Hindlimb muscle (tissue), 1 donor: ENCODE measurements around the gene RAPGEF6. TPM values are rescaled to one million over a fixed set of nuclear protein-coding genes. Genes with fewer than 3 reads are reported as not detected.
"Not testable (repeated sequence)": the region's sequence is repeated elsewhere in the genome, so short reads cannot be mapped to it uniquely, and the experiment has no call there.

Experiments
- DNase-seq: peaks from one replicate; pipeline ENCODE4 v3.0.0-alpha.2; 2013
- polyA plus RNA-seq: library from polyadenylated mRNA; unstranded; fragments of 120-200 nt; gene quantifications from one replicate; pipeline ENCODE4 v1.2.1, GENCODE V29; 2013; ENCODE audit not compliant: insufficient read length

The RAPGEF6 gene
- polyA plus RNA-seq, result 10.0 TPM

GRCh38 chr5:131634996-131635683, at the start of gene RAPGEF6:
Gene RAPGEF6, minus strand, starts transcription at chr5:131635229. Its CDS starts 199 bp downstream, at chr5:131635030.
- DNase-seq, result peak; percentile 100

DNA sequence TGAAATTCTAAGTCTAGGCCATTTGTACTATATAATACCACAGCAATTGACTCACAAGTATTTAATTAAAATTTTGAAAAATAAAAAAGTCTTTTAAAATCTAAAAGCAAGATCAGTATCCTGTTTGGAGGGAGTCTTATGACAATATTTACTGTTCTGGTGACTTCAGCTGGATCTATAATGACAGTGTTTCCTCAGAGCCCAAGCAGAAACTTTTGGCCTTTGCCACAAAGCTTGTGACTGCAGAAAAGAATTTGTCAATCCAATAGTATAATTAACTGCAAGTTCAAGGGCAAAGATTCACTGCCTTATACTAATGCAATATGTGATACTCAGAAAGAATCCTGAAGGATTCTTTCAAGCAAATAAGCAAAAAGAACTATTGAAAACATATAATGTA, 49.6 kb upstream of the RAPGEF6 start:
- DNase-seq, result no peak

DNA sequence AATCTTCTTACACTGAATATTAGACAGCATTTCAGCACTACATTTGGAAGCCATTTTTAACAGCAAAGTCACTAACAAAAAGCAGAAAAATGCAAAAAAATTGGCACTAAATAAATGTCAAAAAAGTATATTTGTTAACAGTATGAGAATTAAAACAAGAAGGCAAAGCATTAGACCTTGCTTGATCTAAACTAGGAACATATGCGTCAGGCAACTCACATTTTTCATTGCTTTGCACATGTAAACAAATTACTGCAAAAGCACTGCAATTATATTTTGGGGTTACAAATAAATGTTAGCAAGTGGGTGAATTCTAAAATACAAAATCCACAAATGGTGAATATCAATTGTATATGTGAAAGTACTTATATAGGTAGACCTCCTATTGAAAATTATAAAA, 49.0 kb upstream of the RAPGEF6 start:
- no peak for DNase-seq

GRCh38 chr5:131682826-131683225, 47.8 kb upstream of the RAPGEF6 start:
- no peak for DNase-seq

GRCh38 chr5:131682175-131682574, 47.1 kb upstream of the RAPGEF6 start:
- no peak for DNase-seq

- no peak for DNase-seq
Measured at GRCh38 chr5:131679911-131680310, 44.9 kb upstream of the RAPGEF6 start.

DNA sequence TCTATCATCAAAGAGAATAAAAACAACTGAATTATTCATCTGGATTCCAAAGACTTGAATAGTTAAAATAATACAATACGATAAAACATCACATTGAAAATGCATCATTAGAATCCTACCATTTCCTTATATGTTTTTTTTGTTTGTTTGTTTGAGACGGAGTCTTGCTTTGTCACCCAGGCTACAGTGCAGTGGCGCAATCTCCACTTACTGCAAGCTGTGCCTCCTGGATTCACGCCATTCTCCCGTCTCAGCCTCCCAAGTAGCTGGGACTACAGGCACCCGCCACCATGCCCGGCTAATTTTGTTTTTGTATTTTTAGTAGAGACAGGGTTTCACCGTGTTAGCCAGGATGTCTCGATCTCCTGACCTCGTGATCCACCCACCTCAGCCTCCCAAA, 43.2 kb upstream of the RAPGEF6 start:
- not testable (repeated sequence) for DNase-seq

DNA sequence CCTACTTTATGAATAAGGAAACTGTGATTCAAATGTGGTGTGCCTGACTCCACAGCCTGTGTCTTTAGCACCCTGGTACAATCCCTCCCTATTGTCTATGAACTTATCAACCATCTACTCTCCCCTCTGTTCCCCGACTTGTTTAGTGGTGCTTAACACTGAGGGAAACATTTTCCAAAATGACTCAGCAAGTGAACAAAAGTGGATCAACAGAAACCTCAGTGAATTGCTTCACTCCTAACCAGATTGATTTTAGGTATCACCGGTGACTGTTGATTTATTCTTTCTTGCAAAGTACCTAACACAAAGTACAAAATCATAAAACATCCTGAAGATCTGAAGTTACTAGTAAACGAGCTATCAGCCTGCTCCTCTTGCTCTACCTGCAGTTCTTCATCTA, 42.1 kb upstream of the RAPGEF6 start:
- no peak for DNase-seq

DNA sequence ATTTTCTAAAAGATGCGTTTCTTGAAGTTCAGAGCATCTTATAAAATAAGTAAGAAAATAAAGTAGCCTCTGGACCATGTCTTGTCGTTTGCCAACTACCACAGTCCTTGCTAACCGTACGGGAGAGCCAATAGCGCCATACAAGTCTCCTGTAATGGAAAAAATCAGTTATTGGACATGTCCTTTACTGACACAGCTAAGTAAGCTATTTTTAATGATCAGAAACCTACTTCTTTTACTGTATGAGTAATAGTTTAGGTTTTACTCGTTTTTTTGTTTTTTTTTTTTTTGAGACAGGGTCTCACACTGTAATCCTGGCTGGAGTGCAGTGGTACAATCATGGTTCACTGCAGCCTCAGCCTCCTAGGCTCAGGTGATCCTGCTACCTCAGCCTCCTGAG, 37.7 kb upstream of the RAPGEF6 start:
- no peak for DNase-seq

DNA sequence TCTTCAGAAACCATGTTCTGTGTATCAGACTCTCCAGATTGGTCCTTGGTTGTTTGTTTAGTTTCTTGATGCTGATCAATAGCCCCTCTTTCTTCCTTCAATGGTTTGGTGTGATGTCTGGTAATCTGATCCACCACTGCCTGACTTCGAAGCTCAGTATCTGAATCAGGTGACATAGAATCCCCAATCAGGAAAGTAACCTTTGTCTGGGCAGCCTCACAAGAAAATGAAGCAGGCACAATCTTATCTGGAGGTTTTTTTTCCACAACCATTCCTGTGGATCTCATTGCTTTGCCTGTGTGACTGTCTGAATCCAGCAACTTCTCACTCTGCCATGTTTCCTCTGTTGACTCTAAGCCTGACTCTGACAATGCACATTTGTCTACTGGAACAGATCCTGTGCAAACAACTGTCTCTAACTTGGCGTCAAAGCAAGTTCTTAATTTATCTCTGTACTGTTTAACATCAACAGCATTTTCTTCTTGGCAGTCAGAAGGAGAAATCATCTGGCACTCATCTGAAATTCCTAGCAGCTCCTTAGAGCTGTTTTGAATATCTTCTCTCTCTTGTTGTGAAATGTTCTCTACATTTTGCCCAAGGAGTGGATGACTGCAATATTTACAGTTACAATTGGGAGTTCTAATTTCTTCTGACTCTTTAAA, 37.1 kb upstream of the RAPGEF6 start:
- DNase-seq, result peak; percentile 26

DNA sequence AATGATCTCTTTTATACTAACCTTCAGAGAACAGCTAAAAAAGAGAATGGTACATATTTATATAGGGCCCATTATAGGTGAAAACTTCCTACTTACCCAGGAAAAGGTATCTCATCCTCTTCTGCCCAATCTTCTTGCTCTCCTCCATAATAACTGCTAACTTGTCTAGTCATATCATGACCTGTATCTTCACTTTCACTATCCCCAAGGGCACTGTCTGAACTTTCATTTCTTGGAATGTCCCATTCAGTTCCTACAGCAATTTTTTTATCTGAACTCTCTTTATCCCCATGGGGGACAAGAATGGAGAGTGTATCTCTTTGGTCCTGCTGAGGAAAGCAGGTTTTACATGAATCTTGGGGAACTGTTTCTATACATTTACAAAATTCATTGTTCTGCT, 36.4 kb upstream of the RAPGEF6 start:
- no peak for DNase-seq

DNA sequence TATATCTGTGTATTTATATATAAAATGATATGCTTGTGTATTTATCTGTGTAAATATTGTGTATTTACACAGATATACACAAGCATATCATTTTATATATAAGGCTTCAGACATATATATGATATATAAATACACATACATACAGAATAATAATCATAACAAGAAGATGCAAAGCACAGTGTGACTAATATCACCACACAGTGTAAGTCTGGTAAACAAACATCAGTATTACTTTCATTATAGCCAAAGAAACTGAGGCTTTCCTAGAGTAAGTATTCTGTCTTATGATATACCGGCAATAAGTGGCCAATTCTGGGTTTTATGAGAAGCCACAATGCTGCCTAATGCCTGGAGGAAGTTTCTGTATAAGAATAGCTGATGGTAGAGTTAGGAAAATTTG, 29.9 kb upstream of the RAPGEF6 start:
- DNase-seq, result no peak

- DNase-seq, result no peak
Measured at GRCh38 chr5:131661933-131662332, 26.9 kb upstream of the RAPGEF6 start.

- no peak for DNase-seq
Measured at GRCh38 chr5:131659841-131660240, 24.8 kb upstream of the RAPGEF6 start.

GRCh38 chr5:131659290-131659689, 24.3 kb upstream of the RAPGEF6 start:
- no peak for DNase-seq

DNA sequence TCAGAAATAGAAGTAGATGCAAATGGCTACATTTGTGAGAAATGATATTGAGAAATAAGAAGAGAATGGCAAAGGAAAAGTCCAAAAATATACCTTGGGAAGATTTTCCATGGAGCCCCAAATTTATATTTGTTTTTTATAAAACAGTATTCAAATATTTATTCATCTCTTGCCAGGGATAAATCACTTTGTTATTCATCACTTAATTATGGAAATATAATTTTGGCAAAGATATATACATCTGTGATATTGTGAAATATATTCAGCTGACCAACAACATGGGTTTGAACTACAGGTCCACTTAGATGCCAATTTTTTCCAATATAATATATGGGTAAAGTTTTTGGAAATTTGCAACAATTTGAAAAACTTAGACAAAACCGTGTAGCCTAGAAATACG, 19.7 kb upstream of the RAPGEF6 start:
- DNase-seq, result no peak

DNA sequence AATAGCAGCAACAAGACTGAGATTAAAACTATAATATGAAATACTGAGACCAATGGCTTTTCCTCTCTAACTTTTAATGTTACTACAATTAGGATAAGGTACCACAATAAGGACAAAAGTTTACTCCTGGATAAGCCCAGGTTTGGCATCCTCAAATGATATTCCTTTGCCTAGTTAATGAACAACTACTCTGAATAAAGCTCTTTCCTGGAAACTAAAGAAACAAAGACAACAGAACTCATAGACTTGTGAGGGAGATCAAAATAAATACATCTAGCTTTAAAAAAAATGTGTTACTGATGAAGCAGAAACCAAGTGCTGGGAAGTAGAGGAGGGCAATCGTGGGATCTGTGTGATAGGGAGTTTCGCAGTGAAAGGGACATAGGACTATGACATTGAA, 19.3 kb upstream of the RAPGEF6 start:
- no peak for DNase-seq

DNA sequence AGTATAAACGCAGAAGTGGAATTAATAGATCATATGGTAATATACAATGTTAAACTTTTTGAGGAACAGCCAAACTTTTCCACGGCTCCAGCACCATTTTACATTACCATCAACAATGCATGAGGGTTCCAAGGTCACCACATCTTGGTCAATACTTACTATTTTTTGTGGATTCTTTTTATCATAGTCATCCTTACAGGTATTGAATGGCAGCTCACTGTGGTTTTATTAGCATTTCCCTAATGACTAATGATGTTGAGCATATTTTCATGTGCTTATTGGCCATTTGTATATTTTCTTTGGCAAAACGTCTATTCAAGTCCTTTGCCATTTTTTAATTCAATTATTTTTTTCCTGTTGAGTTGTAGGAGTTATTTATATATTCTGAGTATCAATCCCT, 14.1 kb upstream of the RAPGEF6 start:
- DNase-seq, result no peak

- DNase-seq, result no peak
Measured at GRCh38 chr5:131647048-131647769, 12.2 kb upstream of the RAPGEF6 start.

- DNase-seq, result no peak
Measured at GRCh38 chr5:131644822-131645221, 9.8 kb upstream of the RAPGEF6 start.

GRCh38 chr5:131644370-131644769, 9.3 kb upstream of the RAPGEF6 start:
- no peak for DNase-seq

- no peak for DNase-seq
Measured at GRCh38 chr5:131641494-131641893, 6.5 kb upstream of the RAPGEF6 start.

GRCh38 chr5:131640043-131640856, 5.2 kb upstream of the RAPGEF6 start:
- DNase-seq, result no peak
